CD4-positive, alpha-beta T cell (primary cell): Measurements from ENCODE around the gene NKX3-2. TPM values are rescaled to one million over a fixed set of nuclear protein-coding genes. Genes with fewer than 3 reads are reported as not detected.

Source experiments
- ATAC-seq: fragments of 200-7000 bp; cut with Tn5 transposase; one replicate; pipeline ENCODE4 v1.10.0; 2022; ENCODE audit warnings: mild to moderate bottlenecking; ENCODE audit not compliant: poor library complexity
- CTCF ChIA-PET: fragments of 350-600 bp; sonication (Branson Sonifier 250); formaldehyde crosslinking; loops from one replicate; lab custom pipeline; 2021; ENCODE audit warnings: antibody characterized with exemption, inconsistent platforms; lab: Charles Lee
- POLR2A ChIA-PET: fragments of 350-600 bp; sonication (Branson Sonifier 250); formaldehyde crosslinking; loops from one replicate; lab custom pipeline; 2021; ENCODE audit warnings: antibody characterized with exemption, inconsistent platforms; lab: Charles Lee
- DNase-seq, 14 experiments: peaks; one replicate each; pipeline ENCODE4 v3.0.0-alpha.2; 2013 to 2020; ENCODE audit warnings: mixed read lengths in 2 of 14
- H3K27ac ChIP-seq, 2 donors: one replicate each; pipeline versions ENCODE4 v1.5.1 to v1.7.0; 2013; ENCODE audit warnings: low read length in 2 of 2, low read depth in 1 of 2, mild to moderate bottlenecking in 1 of 2
- H3K27me3 ChIP-seq, 2 experiments: 1 replicate in 1 of 2; 2 replicates in 1 of 2; pipeline versions ENCODE4 v1.6.1 to v1.7.0; 2013; ENCODE audit warnings: low read length in 2 of 2, control low read depth in 1 of 2, mild to moderate bottlenecking in 1 of 2, moderate library complexity in 1 of 2; ENCODE audit not compliant: insufficient read depth in 2 of 2, control insufficient read depth in 1 of 2
- H3K36me3 ChIP-seq: one replicate; pipeline ENCODE4 v1.6.1; 2013; ENCODE audit warnings: low read length, control low read depth; ENCODE audit not compliant: insufficient read depth
- H3K4me1 ChIP-seq: one replicate; pipeline ENCODE4 v1.6.1; 2013; ENCODE audit warnings: low read length, control low read depth; ENCODE audit not compliant: insufficient read depth
- H3K4me3 ChIP-seq: one replicate; pipeline ENCODE4 v1.5.1; 2013; ENCODE audit warnings: mild to moderate bottlenecking, low read length, moderate library complexity
- H3K9me3 ChIP-seq, 2 experiments: 1 replicate in 1 of 2; 2 replicates in 1 of 2; pipeline versions ENCODE4 v1.6.1 to v1.7.0; 2013; ENCODE audit warnings: low read length in 2 of 2, mild to moderate bottlenecking in 2 of 2, control low read depth in 1 of 2, moderate library complexity in 1 of 2; ENCODE audit not compliant: control insufficient read depth in 1 of 2, insufficient read depth in 1 of 2
- H3K27ac Mint-ChIP-seq: one replicate; pipeline ENCODE4 v1.8.0; 2020; ENCODE audit warnings: mixed read lengths
- H3K27me3 Mint-ChIP-seq: one replicate; pipeline ENCODE4 v1.8.0; 2021; ENCODE audit warnings: mixed read lengths
- H3K36me3 Mint-ChIP-seq: one replicate; pipeline ENCODE4 v1.8.0; 2021; ENCODE audit warnings: low read depth, mixed read lengths
- H3K4me1 Mint-ChIP-seq: one replicate; pipeline ENCODE4 v1.8.0; 2021; ENCODE audit warnings: low read depth, mixed read lengths
- H3K4me3 Mint-ChIP-seq: one replicate; pipeline ENCODE4 v1.8.0; 2020; ENCODE audit warnings: mild to moderate bottlenecking, mixed read lengths
- H3K9me3 Mint-ChIP-seq: one replicate; pipeline ENCODE4 v1.8.0; 2020; ENCODE audit warnings: mixed read lengths
- intact Hi-C, 2 experiments: fragments of 100-400 bp; cut with DNase I in 1 of 2; cut with micrococcal nuclease in 1 of 2; formaldehyde crosslinking; loops; one replicate each; pipeline versions ENCODE4 v1.15.1 to v1.9.0; 2023 to 2025; cut with DNase I, micrococcal nuclease
- total RNA-seq, 174 experiments: library from RNA in 2 of 174; stranded (reverse) in 2 of 174; gene quantifications; one replicate each; pipeline ENCODE4 v1.2.3 and lab custom pipeline; 2021 to 2026
- TF ChIP-seq, protein P1 (sequence below): fragments of 200-600 bp; IDR thresholded peaks from one replicate; pipeline ENCODE4 v1.8.0; 2022; ENCODE audit warnings: antibody characterized with exemption, mild to moderate bottlenecking

NKX3-2 gene
- total RNA-seq, 2 experiments from 2014 or later: not detected

DNA sequence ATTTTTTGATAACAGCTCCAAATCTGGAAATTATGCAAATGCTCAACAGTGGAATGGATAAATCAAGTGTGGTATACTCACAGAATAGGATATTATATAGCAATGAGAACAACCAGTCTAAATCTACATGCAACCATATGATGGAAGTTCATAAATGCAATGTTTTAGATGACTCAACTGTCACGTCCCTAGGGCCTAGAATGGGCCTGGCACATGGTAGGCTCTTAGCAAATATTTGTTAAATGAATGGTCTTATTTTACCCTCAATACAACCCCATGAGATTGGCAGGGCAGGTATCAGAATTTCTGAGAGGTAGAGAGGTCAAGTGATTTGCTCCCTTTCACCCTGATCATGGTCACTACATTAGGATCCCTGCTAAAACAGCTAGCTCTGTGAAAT, 14.6 kb upstream of the NKX3-2 start:
- CTCF ChIA-PET: no interaction called here
- Histone ChIP-seq H3K4me3 (no peak overlapping the region), H3K9me3 (no peaks in the 10 kb centered on the region), H3K36me3 (no peaks in the 10 kb centered on the region), H3K27ac (no peak overlapping the region), H3K4me1 (no peaks in the 10 kb centered on the region), H3K27me3 (peaks cover 0 to 2% of the 10 kb centered on the region in 2 experiments)
- POLR2A ChIA-PET: interaction anchor here (0.7 kb wide), 1 partner anchor 70 kb away, joined by 3 read pairs; no protein-coding TSS in a partner anchor
- no peaks in the 10 kb centered on the region for H3K9me3 Mint-ChIP-seq
- DNase-seq (no peak), ATAC-seq (no peak)
- H3K36me3 Mint-ChIP-seq: no peaks in the 10 kb centered on the region
- no peak overlapping the region for H3K4me3 Mint-ChIP-seq
- H3K4me1 Mint-ChIP-seq: no peaks in the 10 kb centered on the region
- TF ChIP-seq, protein P1, sequence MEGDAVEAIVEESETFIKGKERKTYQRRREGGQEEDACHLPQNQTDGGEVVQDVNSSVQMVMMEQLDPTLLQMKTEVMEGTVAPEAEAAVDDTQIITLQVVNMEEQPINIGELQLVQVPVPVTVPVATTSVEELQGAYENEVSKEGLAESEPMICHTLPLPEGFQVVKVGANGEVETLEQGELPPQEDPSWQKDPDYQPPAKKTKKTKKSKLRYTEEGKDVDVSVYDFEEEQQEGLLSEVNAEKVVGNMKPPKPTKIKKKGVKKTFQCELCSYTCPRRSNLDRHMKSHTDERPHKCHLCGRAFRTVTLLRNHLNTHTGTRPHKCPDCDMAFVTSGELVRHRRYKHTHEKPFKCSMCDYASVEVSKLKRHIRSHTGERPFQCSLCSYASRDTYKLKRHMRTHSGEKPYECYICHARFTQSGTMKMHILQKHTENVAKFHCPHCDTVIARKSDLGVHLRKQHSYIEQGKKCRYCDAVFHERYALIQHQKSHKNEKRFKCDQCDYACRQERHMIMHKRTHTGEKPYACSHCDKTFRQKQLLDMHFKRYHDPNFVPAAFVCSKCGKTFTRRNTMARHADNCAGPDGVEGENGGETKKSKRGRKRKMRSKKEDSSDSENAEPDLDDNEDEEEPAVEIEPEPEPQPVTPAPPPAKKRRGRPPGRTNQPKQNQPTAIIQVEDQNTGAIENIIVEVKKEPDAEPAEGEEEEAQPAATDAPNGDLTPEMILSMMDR: no peak
- peaks cover 37% of the 10 kb centered on the region for H3K27me3 Mint-ChIP-seq
- H3K27ac Mint-ChIP-seq: no peak overlapping the region
- intact Hi-C loops: no loop called here

DNA sequence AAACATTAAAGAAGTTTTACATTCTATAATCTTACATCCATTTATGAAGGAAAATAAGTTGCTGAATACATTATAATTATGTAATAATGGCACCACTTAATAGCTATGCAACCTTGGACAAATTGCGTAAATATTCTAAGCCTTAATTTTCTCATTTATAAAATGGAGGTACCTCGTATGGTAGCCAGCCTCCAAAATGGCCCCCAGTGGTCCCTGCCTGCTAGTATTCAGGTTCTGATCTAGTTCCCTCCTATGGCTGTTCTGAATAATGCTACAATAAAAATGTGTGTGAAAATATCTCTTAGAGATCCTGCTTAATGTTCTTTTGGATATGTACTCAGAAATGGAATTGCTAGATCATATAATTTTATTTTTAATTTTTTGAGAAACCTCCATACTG, 11.0 kb upstream of the NKX3-2 start:
- no peak overlapping the region for H3K4me3 Mint-ChIP-seq
- no peaks in the 10 kb centered on the region for H3K36me3 Mint-ChIP-seq
- no peak for DNase-seq
- H3K27me3 ChIP-seq: peaks cover 5 to 17% of the 10 kb centered on the region in 2 experiments
- TF ChIP-seq, protein P1: no peak
- H3K27ac Mint-ChIP-seq: no peak overlapping the region
- ATAC-seq: no peak
- CTCF ChIA-PET: no interaction called here
- intact Hi-C loops: no loop called here
- no peaks in the 10 kb centered on the region for H3K36me3 ChIP-seq
- POLR2A ChIA-PET: no interaction called here
- H3K27me3 Mint-ChIP-seq: peaks cover 71% of the 10 kb centered on the region
- no peak overlapping the region for H3K27ac ChIP-seq
- H3K4me1 ChIP-seq: no peaks in the 10 kb centered on the region
- no peaks in the 10 kb centered on the region for H3K9me3 Mint-ChIP-seq
- no peak overlapping the region for H3K4me3 ChIP-seq
- no peaks in the 10 kb centered on the region for H3K9me3 ChIP-seq
- no peaks in the 10 kb centered on the region for H3K4me1 Mint-ChIP-seq

DNA sequence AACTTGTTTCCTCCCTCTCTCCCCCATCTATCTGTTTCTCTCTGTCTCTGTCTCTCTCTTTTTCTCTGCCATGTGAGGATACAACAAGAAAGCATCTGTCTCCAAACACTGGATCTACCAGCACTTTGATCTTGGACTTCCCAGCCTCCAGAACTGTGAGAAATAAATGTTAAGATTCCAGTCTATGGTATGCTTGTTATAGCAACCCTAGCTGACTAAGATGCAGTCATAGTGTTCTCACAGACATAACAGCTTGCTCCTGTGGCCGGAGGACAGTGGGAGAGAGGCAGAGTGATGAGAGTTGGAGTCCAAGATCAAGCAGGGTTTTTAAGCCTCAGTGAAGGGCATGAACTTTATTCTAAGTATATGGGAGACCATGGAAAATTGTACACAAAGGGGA, 8.8 kb upstream of the NKX3-2 start:
- TF ChIP-seq, protein P1: no peak
- ChIA-PET POLR2A (interaction anchor here (0.6 kb wide), 1 partner anchor 822 kb away, joined by 3 read pairs; no protein-coding TSS in a partner anchor), CTCF (no interaction called here)
- no peak overlapping the region for H3K27ac ChIP-seq
- H3K27me3 ChIP-seq: peaks cover 21 to 37% of the 10 kb centered on the region in 2 experiments
- intact Hi-C loops: no loop called here
- ATAC-seq: no peak
- no peaks in the 10 kb centered on the region for H3K36me3 Mint-ChIP-seq
- peaks cover 10% of the 10 kb centered on the region for H3K4me1 Mint-ChIP-seq
- no peak for DNase-seq
- H3K9me3 ChIP-seq: peaks cover 0 to 1% of the 10 kb centered on the region in 2 experiments
- no peaks in the 10 kb centered on the region for H3K36me3 ChIP-seq
- no peak overlapping the region for H3K4me3 ChIP-seq
- H3K27me3 Mint-ChIP-seq: peaks cover 84% of the 10 kb centered on the region
- H3K4me3 Mint-ChIP-seq: no peak overlapping the region
- no peaks in the 10 kb centered on the region for H3K9me3 Mint-ChIP-seq
- H3K27ac Mint-ChIP-seq: no peak overlapping the region
- H3K4me1 ChIP-seq: peaks cover 9% of the 10 kb centered on the region
